Natural killer cell (primary cell): ENCODE measurements around the gene BTBD9. TPM values are rescaled to one million over a fixed set of nuclear protein-coding genes. Genes with fewer than 3 reads are reported as not detected.

Experiments used
- ATAC-seq, 3 donors: fragments of 150-1000 bp in 2 of 3; fragments of 200-7000 bp in 1 of 3; cut with Tn5 transposase; 1 replicate in 1 of 3; 2 replicates in 2 of 3; pipeline ENCODE4 v1.10.0; 2021; ENCODE audit warnings: mild to moderate bottlenecking in 2 of 3, moderate library complexity in 2 of 3
- DNase-seq, 2 donors: peaks; one replicate each; pipeline versions ENCODE4 v3.0.0 to v3.0.0-alpha.2; 2013 to 2021; ENCODE audit warnings: mixed read lengths in 1 of 2
- H3K27ac ChIP-seq: one replicate; pipeline ENCODE4 v1.5.1; 2013; ENCODE audit warnings: mild to moderate bottlenecking, low read length
- H3K27me3 ChIP-seq: one replicate; pipeline ENCODE4 v1.6.1; 2013; ENCODE audit warnings: low read length; ENCODE audit not compliant: control insufficient read depth, insufficient read depth
- H3K36me3 ChIP-seq: one replicate; pipeline ENCODE4 v1.6.1; 2013; ENCODE audit warnings: low read length; ENCODE audit not compliant: control insufficient read depth, insufficient read depth
- H3K4me1 ChIP-seq: one replicate; pipeline ENCODE4 v1.6.1; 2013; ENCODE audit warnings: low read length; ENCODE audit not compliant: control insufficient read depth, insufficient read depth
- H3K4me3 ChIP-seq: one replicate; pipeline ENCODE4 v1.5.1; 2013; ENCODE audit warnings: low read length
- H3K9me3 ChIP-seq: one replicate; pipeline ENCODE4 v1.6.1; 2013; ENCODE audit warnings: low read length; ENCODE audit not compliant: control insufficient read depth, insufficient read depth
- H3K27ac Mint-ChIP-seq, 2 donors: one replicate each; pipeline ENCODE4 v1.8.0; 2022; ENCODE audit warnings: mild to moderate bottlenecking in 2 of 2, mixed read lengths in 2 of 2, moderate library complexity in 1 of 2
- H3K27me3 Mint-ChIP-seq, 2 donors: one replicate each; pipeline ENCODE4 v1.8.0; 2022; ENCODE audit warnings: low read depth in 2 of 2, mixed read lengths in 2 of 2
- H3K36me3 Mint-ChIP-seq: one replicate; pipeline ENCODE4 v1.8.0; 2022; ENCODE audit warnings: mixed read lengths
- H3K4me1 Mint-ChIP-seq, 2 donors: one replicate each; pipeline ENCODE4 v1.8.0; 2022; ENCODE audit warnings: mixed read lengths in 2 of 2
- H3K4me3 Mint-ChIP-seq: one replicate; pipeline ENCODE4 v1.8.0; 2022; ENCODE audit warnings: mild to moderate bottlenecking, moderate library complexity, mixed read lengths
- H3K9me3 Mint-ChIP-seq, 2 donors: one replicate each; pipeline ENCODE4 v1.8.0; 2022; ENCODE audit warnings: mixed read lengths in 2 of 2
- WGBS: methylation state at CpG from one replicate; pipeline ENCODE4 v1.1.7; 2013; ENCODE audit warnings: missing lambda C conversion rate; ENCODE audit not compliant: insufficient coverage; 5-methylcytosine and 5-hydroxymethylcytosine counted together
- intact Hi-C: fragments of 100-400 bp; cut with micrococcal nuclease; formaldehyde crosslinking; loops from one replicate; pipeline ENCODE4 v1.14.2; 2022
- total RNA-seq, 4 donors: library from RNA; stranded (reverse); fragments of 120-200 nt in 1 of 4; gene quantifications; one replicate each; pipeline versions ENCODE4 v1.2.3 to v1.2.4, GENCODE V29; 2013 to 2022
- TF ChIP-seq, protein P1 (sequence below): fragments of 200-600 bp; IDR thresholded peaks from one replicate; pipeline ENCODE4 v1.8.0; 2022; ENCODE audit warnings: antibody characterized with exemption

The BTBD9 gene
- total RNA-seq, 3 donors from 2014 or later (not counting 1 experiment from before 2014, with no cell fraction given) = 51.6 to 70.3 (median 54.3) TPM

DNA sequence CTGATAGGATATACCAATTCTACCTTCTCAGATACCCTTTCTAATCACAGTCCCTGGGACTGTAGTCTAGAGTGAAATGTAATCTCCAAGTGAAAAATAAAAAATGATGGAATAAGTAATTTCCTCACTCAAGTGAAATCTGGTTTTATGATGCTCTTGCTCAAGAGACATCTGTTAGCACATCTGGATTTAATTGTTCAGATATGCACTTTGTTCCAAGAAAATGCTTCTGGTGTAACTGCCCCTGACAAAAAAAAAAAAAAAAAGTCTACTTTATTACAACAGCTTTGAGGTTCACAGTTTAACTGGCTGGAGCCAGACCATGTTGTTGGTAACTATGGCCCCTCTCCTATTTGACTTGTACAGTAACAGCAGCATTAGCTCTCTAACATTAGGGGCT is 251.8 kb downstream of the BTBD9 start:
- Histone ChIP-seq H3K27ac (no peak overlapping the region), H3K4me3 (no peak overlapping the region), H3K36me3 (no peaks in the 10 kb centered on the region), H3K27me3 (no peaks in the 10 kb centered on the region), H3K4me1 (no peaks in the 10 kb centered on the region), H3K9me3 (no peaks in the 10 kb centered on the region)
- DNase-seq = no peak
- intact Hi-C loops = no loop called here
- Mint-ChIP-seq H3K36me3 (no peaks in the 10 kb centered on the region), H3K27ac (no peak overlapping the region), H3K9me3 (no peaks in the 10 kb centered on the region), H3K27me3 (no peaks in the 10 kb centered on the region), H3K4me3 (no peak overlapping the region), H3K4me1 (peaks cover 0 to 6% of the 10 kb centered on the region in 2 donors)
- no peak for ATAC-seq
- TF ChIP-seq, protein P1, sequence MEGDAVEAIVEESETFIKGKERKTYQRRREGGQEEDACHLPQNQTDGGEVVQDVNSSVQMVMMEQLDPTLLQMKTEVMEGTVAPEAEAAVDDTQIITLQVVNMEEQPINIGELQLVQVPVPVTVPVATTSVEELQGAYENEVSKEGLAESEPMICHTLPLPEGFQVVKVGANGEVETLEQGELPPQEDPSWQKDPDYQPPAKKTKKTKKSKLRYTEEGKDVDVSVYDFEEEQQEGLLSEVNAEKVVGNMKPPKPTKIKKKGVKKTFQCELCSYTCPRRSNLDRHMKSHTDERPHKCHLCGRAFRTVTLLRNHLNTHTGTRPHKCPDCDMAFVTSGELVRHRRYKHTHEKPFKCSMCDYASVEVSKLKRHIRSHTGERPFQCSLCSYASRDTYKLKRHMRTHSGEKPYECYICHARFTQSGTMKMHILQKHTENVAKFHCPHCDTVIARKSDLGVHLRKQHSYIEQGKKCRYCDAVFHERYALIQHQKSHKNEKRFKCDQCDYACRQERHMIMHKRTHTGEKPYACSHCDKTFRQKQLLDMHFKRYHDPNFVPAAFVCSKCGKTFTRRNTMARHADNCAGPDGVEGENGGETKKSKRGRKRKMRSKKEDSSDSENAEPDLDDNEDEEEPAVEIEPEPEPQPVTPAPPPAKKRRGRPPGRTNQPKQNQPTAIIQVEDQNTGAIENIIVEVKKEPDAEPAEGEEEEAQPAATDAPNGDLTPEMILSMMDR = no peak

DNA sequence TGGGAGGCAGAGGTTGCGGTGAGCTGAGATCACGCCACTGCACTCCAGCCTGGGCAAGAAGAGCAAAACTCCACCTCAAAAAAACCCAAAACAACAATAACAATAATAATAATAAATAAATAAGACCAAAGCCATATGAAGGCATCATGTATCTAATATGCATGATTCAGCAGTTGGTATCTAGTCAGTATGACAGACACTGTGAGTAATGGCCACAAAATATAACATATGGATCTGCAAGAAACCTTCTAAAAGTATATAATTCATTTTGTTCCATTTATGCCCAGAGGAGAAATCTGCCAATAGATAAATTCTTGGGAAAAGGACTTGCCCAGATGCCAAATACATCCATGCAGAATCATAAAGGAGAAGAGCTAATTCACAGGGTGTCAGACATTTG is 252.3 kb downstream of the BTBD9 start:
- TF ChIP-seq, protein P1 = no peak
- H3K27ac Mint-ChIP-seq = no peak overlapping the region
- no peaks in the 10 kb centered on the region for H3K4me1 ChIP-seq
- ATAC-seq (no peak), DNase-seq (no peak)
- no peak overlapping the region for H3K27ac ChIP-seq
- H3K4me1 Mint-ChIP-seq = peaks cover 0 to 6% of the 10 kb centered on the region in 2 donors
- H3K27me3 Mint-ChIP-seq = no peaks in the 10 kb centered on the region
- H3K4me3 Mint-ChIP-seq = no peak overlapping the region
- no peaks in the 10 kb centered on the region for H3K36me3 ChIP-seq
- WGBS = 100% methylated on average over 1 of the region's 2 CpGs
- intact Hi-C loops = no loop called here
- no peaks in the 10 kb centered on the region for H3K9me3 Mint-ChIP-seq
- H3K36me3 Mint-ChIP-seq = no peaks in the 10 kb centered on the region
- H3K9me3 ChIP-seq = no peaks in the 10 kb centered on the region
- H3K27me3 ChIP-seq = no peaks in the 10 kb centered on the region
- H3K4me3 ChIP-seq = no peak overlapping the region

DNA sequence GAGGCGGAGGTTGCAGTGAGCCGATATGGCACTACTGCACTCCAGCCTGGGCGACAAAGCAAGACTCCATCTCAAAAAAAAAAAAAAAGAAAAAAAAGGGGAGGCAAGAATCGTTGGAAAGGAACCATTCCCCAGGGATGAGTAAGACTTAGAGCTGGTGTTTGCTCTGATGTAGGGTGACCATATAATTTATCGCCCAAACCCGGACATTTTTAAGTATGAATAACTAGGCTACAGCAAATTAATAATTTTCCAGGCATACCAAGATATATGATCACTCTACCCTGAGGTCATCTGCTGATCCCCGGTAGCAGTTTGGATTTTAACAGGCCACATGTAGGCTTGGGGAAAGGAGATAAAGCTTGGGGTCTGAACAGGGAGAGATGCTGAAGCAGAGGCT is 260.9 kb downstream of the BTBD9 start:
- Mint-ChIP-seq H3K36me3 (no peaks in the 10 kb centered on the region), H3K4me3 (no peak overlapping the region), H3K27ac (no peak overlapping the region), H3K4me1 (no peaks in the 10 kb centered on the region), H3K27me3 (no peaks in the 10 kb centered on the region), H3K9me3 (no peaks in the 10 kb centered on the region)
- intact Hi-C loops = no loop called here
- 95% methylated on average over 5 of the region's 7 CpGs for WGBS
- H3K9me3 ChIP-seq = no peaks in the 10 kb centered on the region
- TF ChIP-seq, protein P1 = no peak
- H3K27ac ChIP-seq = no peak overlapping the region
- H3K36me3 ChIP-seq = no peaks in the 10 kb centered on the region
- ATAC-seq = no peak
- DNase-seq = no peak
- no peaks in the 10 kb centered on the region for H3K4me1 ChIP-seq
- no peak overlapping the region for H3K4me3 ChIP-seq
- H3K27me3 ChIP-seq = no peaks in the 10 kb centered on the region

DNA sequence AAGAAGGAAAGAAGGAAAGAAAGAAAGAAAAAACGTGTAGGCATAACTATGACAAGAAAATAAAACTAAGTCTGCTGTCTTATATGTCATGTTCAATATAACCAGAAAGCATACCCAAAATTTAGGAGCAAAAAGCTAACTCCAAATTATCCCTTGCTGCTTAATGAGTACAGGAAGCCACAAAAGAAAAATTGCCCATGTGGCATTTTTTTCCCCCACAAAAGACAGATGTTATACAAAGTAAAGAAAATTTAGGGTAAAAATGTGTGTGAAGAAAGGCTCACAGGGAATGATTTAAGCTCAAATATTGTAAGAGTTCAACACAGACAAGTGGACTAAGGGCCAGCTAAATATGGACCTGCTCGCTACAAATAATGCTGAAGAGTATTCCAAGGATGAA is 263.8 kb downstream of the BTBD9 start:
- 90% methylated on average over 1 of the region's 2 CpGs for WGBS

More for the DNA sequence above, 263.8 kb downstream of the BTBD9 start:
- H3K4me3 ChIP-seq = no peak overlapping the region
- no peaks in the 10 kb centered on the region for H3K4me1 Mint-ChIP-seq
- no peaks in the 10 kb centered on the region for H3K9me3 Mint-ChIP-seq
- H3K4me3 Mint-ChIP-seq = no peak overlapping the region
- no peaks in the 10 kb centered on the region for H3K4me1 ChIP-seq
- DNase-seq = no peak
- H3K36me3 Mint-ChIP-seq = no peaks in the 10 kb centered on the region
- H3K27ac Mint-ChIP-seq = no peak overlapping the region
- no peak for ATAC-seq
- H3K9me3 ChIP-seq = no peaks in the 10 kb centered on the region
- intact Hi-C loops = no loop called here
- no peak overlapping the region for H3K27ac ChIP-seq
- H3K36me3 ChIP-seq = no peaks in the 10 kb centered on the region
- H3K27me3 Mint-ChIP-seq = no peaks in the 10 kb centered on the region
- TF ChIP-seq, protein P1 = no peak
- no peaks in the 10 kb centered on the region for H3K27me3 ChIP-seq
